DLD1 (cell line): ENCODE results near the gene CD226.
"Not testable (repeated sequence)": the region's sequence is repeated elsewhere in the genome, so short reads cannot be mapped to it uniquely, and the experiment has no call there.

Experiments used
- in situ Hi-C: cut with HindIII; loops from 2 replicates; pipeline ENCODE4 v1.10.0; 2017; ENCODE audit warnings: low sequenced_read_pairs

The CD226 gene

GRCh38 chr18:69947361-69948133 lies at the start of gene CD226:
Gene CD226 (minus strand): TSS chr18:69947873. CDS start chr18:69947406, 467 bp downstream.
- in situ Hi-C loops = no loop called here

GRCh38 chr18:69996951-69997798 lies 49.5 kb upstream of the CD226 start:
- in situ Hi-C loops = no loop called here

- in situ Hi-C loops = no loop called here
Measured at GRCh38 chr18:69996417-69996816, 48.7 kb upstream of the CD226 start.

- in situ Hi-C loops = no loop called here
Measured at GRCh38 chr18:69995774-69996173, 48.1 kb upstream of the CD226 start.

GRCh38 chr18:69992776-69993175 lies 45.1 kb upstream of the CD226 start:
- in situ Hi-C loops = no loop called here

- in situ Hi-C loops = no loop called here
Measured at GRCh38 chr18:69987870-69988269, 40.2 kb upstream of the CD226 start.

- in situ Hi-C loops = no loop called here
Measured at GRCh38 chr18:69985239-69985638, 37.6 kb upstream of the CD226 start.

GRCh38 chr18:69982417-69982816 lies 34.7 kb upstream of the CD226 start:
- in situ Hi-C loops = no loop called here

GRCh38 chr18:69981948-69982347 lies 34.3 kb upstream of the CD226 start:
- in situ Hi-C loops = no loop called here

GRCh38 chr18:69980982-69981804 lies 33.5 kb upstream of the CD226 start:
- in situ Hi-C loops = no loop called here

GRCh38 chr18:69980509-69980908 lies 32.8 kb upstream of the CD226 start:
- in situ Hi-C loops = no loop called here

GRCh38 chr18:69978732-69979715 lies 31.4 kb upstream of the CD226 start:
- in situ Hi-C loops = no loop called here

GRCh38 chr18:69975294-69975693 lies 27.6 kb upstream of the CD226 start:
- in situ Hi-C loops = not testable (repeated sequence)

GRCh38 chr18:69974365-69974764 lies 26.7 kb upstream of the CD226 start:
- in situ Hi-C loops = no loop called here

- in situ Hi-C loops = no loop called here
Measured at GRCh38 chr18:69969491-69969890, 21.8 kb upstream of the CD226 start.

- in situ Hi-C loops = no loop called here
Measured at GRCh38 chr18:69968039-69968438, 20.4 kb upstream of the CD226 start.

GRCh38 chr18:69963196-69963595 lies 15.5 kb upstream of the CD226 start:
- in situ Hi-C loops = no loop called here

GRCh38 chr18:69961718-69962117 lies 14.0 kb upstream of the CD226 start:
- in situ Hi-C loops = no loop called here

- in situ Hi-C loops = no loop called here
Measured at GRCh38 chr18:69958422-69958821, 10.7 kb upstream of the CD226 start.

GRCh38 chr18:69957747-69958146 lies 10.1 kb upstream of the CD226 start:
- in situ Hi-C loops = no loop called here
